ENCODE measurements around the gene MEOX1. TPM values are rescaled to one million over a fixed set of nuclear protein-coding genes. Genes with fewer than 3 reads are reported as not detected.

Gene MEOX1
- total RNA-seq, 6 donors from 2014 or later = 0.98 to 3.0 (median 1.6) TPM; not detected in 3

DNA sequence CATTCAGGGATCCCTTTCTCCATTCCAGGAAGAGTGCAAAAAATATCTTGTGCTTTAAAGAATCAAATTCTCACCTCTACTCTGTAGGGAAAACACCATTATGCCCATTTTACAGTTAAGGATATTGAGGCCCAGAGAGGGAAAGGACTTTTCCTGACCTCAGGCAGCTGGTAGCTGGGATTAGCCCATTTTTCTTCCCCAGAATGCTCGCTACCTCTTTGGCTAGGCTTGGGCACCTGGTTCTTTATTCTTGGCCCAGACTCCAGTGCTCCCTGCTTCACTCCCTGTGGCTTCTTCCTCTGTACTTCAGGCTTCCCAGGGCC is 45.7 kb downstream of the MEOX1 start:
- DNase-seq = no peak
- H3K9me3 ChIP-seq = no peaks in the 10 kb centered on the region
- no peak overlapping the region for H3K27ac ChIP-seq
- H3K4me1 ChIP-seq = no peaks in the 10 kb centered on the region
- H3K27me3 ChIP-seq = no peaks in the 10 kb centered on the region
- no peak for TF ChIP-seq EP300 (IDR thresholded peaks at IDR 0.05)
- no peak for TF ChIP-seq POLR2A (IDR thresholded peaks at IDR 0.05)
- no peak for TF ChIP-seq POLR2AphosphoS5 (IDR thresholded peaks at IDR 0.05)
- TF ChIP-seq, protein P1, sequence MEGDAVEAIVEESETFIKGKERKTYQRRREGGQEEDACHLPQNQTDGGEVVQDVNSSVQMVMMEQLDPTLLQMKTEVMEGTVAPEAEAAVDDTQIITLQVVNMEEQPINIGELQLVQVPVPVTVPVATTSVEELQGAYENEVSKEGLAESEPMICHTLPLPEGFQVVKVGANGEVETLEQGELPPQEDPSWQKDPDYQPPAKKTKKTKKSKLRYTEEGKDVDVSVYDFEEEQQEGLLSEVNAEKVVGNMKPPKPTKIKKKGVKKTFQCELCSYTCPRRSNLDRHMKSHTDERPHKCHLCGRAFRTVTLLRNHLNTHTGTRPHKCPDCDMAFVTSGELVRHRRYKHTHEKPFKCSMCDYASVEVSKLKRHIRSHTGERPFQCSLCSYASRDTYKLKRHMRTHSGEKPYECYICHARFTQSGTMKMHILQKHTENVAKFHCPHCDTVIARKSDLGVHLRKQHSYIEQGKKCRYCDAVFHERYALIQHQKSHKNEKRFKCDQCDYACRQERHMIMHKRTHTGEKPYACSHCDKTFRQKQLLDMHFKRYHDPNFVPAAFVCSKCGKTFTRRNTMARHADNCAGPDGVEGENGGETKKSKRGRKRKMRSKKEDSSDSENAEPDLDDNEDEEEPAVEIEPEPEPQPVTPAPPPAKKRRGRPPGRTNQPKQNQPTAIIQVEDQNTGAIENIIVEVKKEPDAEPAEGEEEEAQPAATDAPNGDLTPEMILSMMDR (IDR thresholded peaks at IDR 0.05) = no peak
- 90 to 95% methylated on average over 1 of the region's 1 CpG for WGBS, 2 donors
- no peaks in the 10 kb centered on the region for H3K36me3 ChIP-seq
- ATAC-seq (ENCODE audit: low FRiP score in 2 of 2) = no peak
- no peak overlapping the region for H3K4me3 ChIP-seq

DNA sequence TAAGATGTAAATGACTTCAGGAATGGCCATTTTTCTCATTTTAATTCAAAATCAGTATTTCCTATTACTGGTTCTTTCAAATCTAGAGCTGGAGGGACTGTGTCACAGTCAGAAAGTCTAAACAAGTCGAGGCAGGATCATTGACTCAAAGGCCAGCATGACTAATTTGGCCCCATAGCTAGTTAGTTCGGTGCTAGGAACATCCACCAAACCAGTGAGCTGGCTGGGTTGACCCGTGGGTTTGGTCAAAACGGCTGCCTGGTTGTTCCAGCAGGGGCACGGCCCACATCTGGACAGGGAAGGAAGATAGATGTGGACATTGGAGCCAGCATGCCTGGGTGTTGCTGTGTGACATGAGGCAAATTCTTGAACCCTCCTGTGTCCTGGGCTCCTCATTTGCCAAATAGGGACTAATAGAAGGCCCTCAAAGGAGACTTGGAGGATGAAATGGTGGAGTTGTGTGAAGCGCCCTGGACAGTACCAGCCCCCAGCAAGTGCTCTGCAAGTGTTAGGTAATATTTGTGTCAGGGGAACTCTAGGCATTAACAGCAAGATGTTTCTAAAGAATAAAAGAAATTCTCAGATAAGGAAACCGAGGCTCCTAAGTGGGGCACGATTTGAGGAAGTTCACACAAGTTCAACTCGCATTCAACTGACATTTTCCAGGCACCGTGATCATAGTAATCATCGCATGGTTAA is 46.2 kb downstream of the MEOX1 start:
- TF ChIP-seq, protein P1 (IDR thresholded peaks at IDR 0.05) = no peak
- TF ChIP-seq POLR2AphosphoS5 (IDR thresholded peaks at IDR 0.05) = no peak
- DNase-seq (no peak), ATAC-seq (ENCODE audit: low FRiP score in 2 of 2) (peak in 1 of 2 donors; percentile 58)
- no peaks in the 10 kb centered on the region for H3K36me3 ChIP-seq
- 81 to 82% methylated on average over 11 of the region's 11 CpGs for WGBS, 2 donors
- no peaks in the 10 kb centered on the region for H3K4me1 ChIP-seq
- H3K4me3 ChIP-seq = no peak overlapping the region
- no peaks in the 10 kb centered on the region for H3K9me3 ChIP-seq
- H3K27ac ChIP-seq = no peak overlapping the region
- no peaks in the 10 kb centered on the region for H3K27me3 ChIP-seq

DNA sequence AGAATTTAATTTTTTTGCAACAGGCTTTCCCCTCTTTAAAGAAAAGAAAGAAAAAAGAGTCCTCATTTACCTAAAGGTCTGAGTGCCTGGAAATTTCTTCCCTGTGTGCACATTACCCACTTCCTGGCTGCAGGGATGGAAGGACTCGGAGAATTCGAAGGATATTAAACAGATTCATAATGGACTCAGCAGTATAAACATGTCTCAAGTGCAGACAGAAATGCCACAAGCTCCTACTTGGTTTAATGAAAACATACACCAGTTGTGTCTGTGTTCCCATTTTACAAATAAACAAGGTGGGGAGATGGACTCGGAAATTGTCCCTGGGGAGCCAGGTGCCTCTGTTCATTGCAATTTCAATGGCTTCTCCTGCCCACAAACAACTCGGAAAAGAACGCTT is 47.2 kb downstream of the MEOX1 start:
- Histone ChIP-seq H3K9me3 (no peaks in the 10 kb centered on the region), H3K4me1 (no peaks in the 10 kb centered on the region)
- WGBS, 2 donors = 77 to 79% methylated on average over 5 of the region's 5 CpGs

DNA sequence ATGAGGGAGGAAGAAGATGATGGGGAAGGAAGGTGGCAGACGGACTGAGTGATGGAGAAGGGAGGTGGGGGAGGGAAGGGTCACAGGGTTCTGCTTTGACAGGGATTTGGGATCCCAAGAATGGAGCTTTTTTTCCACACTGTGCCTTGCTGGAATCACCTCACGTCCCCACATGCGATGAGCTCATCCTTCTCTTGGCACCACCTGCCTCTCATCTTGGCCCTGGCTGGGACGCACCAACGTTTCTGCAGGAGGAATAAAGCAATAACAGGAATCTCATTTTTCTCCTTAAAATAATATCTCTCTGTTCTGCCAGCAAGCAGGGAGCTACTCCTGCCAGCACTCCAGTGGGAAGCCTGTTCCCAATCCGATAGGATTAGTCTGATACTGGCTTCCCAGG is 47.8 kb downstream of the MEOX1 start:
- no peaks in the 10 kb centered on the region for H3K36me3 ChIP-seq
- H3K4me1 ChIP-seq = no peaks in the 10 kb centered on the region
- H3K4me3 ChIP-seq = no peak overlapping the region
- H3K9me3 ChIP-seq = no peaks in the 10 kb centered on the region
- no peaks in the 10 kb centered on the region for H3K27me3 ChIP-seq
- no peak for ATAC-seq (ENCODE audit: low FRiP score in 2 of 2)
- WGBS, 2 donors = 69 to 75% methylated on average over 6 of the region's 6 CpGs
- no peak overlapping the region for H3K27ac ChIP-seq
- TF ChIP-seq, protein P1 (IDR thresholded peaks at IDR 0.05) = no peak
- no peak for TF ChIP-seq POLR2A (IDR thresholded peaks at IDR 0.05)
- no peak for TF ChIP-seq EP300 (IDR thresholded peaks at IDR 0.05)
- no peak for TF ChIP-seq POLR2AphosphoS5 (IDR thresholded peaks at IDR 0.05)
- no peak for DNase-seq

More for the DNA sequence above, 47.2 kb downstream of the MEOX1 start:
- Histone ChIP-seq H3K27ac (no peak overlapping the region), H3K27me3 (no peaks in the 10 kb centered on the region), H3K4me3 (no peak overlapping the region), H3K36me3 (no peaks in the 10 kb centered on the region)
- no peak for DNase-seq
- TF ChIP-seq POLR2AphosphoS5 (IDR thresholded peaks at IDR 0.05) = no peak
- TF ChIP-seq POLR2A (IDR thresholded peaks at IDR 0.05) = no peak
- TF ChIP-seq, protein P1 (IDR thresholded peaks at IDR 0.05) = no peak
- TF ChIP-seq EP300 (IDR thresholded peaks at IDR 0.05) = no peak
- no peak for ATAC-seq (ENCODE audit: low FRiP score in 2 of 2)

DNA sequence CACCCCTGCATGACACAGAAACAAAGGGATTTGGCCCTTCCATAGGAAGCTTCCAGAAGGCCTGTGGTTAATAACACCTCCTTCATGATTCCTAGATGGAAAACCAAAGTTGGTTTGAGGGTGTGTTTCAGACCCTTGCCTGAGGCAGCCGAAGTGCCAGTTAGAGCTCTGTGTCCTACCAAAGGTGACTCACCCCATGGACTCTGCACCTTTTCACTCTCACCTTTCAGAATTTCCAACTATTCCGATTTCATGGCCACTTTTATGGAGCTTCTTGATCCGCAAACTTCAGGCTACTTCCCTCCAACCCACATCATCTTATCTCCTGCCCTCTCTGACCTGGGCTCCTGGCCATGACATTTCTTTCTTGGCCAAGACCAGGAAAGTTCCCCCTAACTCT is 49.2 kb downstream of the MEOX1 start:
- H3K27ac ChIP-seq = no peak overlapping the region
- H3K4me3 ChIP-seq = no peak overlapping the region
- TF ChIP-seq POLR2A (IDR thresholded peaks at IDR 0.05) (no peak), POLR2AphosphoS5 (IDR thresholded peaks at IDR 0.05) (no peak), EP300 (IDR thresholded peaks at IDR 0.05) (no peak)
- TF ChIP-seq, protein P1 (IDR thresholded peaks at IDR 0.05) = no peak
- DNase-seq (no peak), ATAC-seq (ENCODE audit: low FRiP score in 2 of 2) (no peak)
- 85 to 94% methylated on average over 3 of the region's 3 CpGs for WGBS, 2 donors
- H3K4me1 ChIP-seq = no peaks in the 10 kb centered on the region
- H3K27me3 ChIP-seq = no peaks in the 10 kb centered on the region
- no peaks in the 10 kb centered on the region for H3K36me3 ChIP-seq
- H3K9me3 ChIP-seq = no peaks in the 10 kb centered on the region
